SK-N-SH treated with all-trans-retinoic acid at 6 μM for 48 hours (cell line): ENCODE results near the gene KCTD17.

ENCODE experiments used
- CREB5 ChIP-seq: fragments of 250-450 bp; sonication (Bioruptor Pico); IDR thresholded peaks from 2 replicates; pipeline ENCODE4 v1.5.1; 2020; ENCODE audit warnings: low read depth, mild to moderate bottlenecking, moderate library complexity
- CSRNP3 ChIP-seq: fragments of 250-450 bp; sonication (Bioruptor Pico); IDR thresholded peaks from 2 replicates; pipeline ENCODE4 v1.5.1; 2021; ENCODE audit warnings: mild to moderate bottlenecking, moderate library complexity
- ESRRG ChIP-seq: fragments of 250-450 bp; sonication (Bioruptor Pico); IDR thresholded peaks from 2 replicates; pipeline ENCODE4 v1.6.1; 2021; ENCODE audit warnings: mild to moderate bottlenecking
- ISL1 ChIP-seq: fragments of 250-450 bp; sonication (Bioruptor Pico); IDR thresholded peaks from 2 replicates; pipeline ENCODE4 v2.1.2; 2022; ENCODE audit warnings: mild to moderate bottlenecking, moderate library complexity
- PATZ1 ChIP-seq: fragments of 250-450 bp; sonication (Bioruptor Pico); IDR thresholded peaks from 2 replicates; pipeline ENCODE4 v1.8.0; 2020; ENCODE audit warnings: mild to moderate bottlenecking, moderate library complexity, borderline replicate concordance
- PPARA ChIP-seq: fragments of 250-450 bp; sonication (Bioruptor Pico); IDR thresholded peaks from 2 replicates; pipeline ENCODE4 v1.5.0; 2020; ENCODE audit warnings: mild to moderate bottlenecking, borderline replicate concordance
- TOX ChIP-seq: fragments of 250-450 bp; sonication (Bioruptor Pico); IDR thresholded peaks from 2 replicates; pipeline ENCODE4 v1.8.0; 2021; ENCODE audit warnings: mild to moderate bottlenecking, moderate library complexity, borderline replicate concordance
- ZC3H10 ChIP-seq: fragments of 250-450 bp; sonication (Bioruptor Pico); IDR thresholded peaks from 2 replicates; pipeline ENCODE4 v1.5.1; 2021; ENCODE audit warnings: mild to moderate bottlenecking, moderate library complexity
- ZFP3 ChIP-seq: fragments of 250-450 bp; sonication (Bioruptor Pico); IDR thresholded peaks from 2 replicates; pipeline ENCODE4 v1.5.0; 2020; ENCODE audit warnings: mild to moderate bottlenecking, moderate library complexity
- ZFP30 ChIP-seq: fragments of 450-650 bp; formaldehyde crosslinking; IDR thresholded peaks from 2 replicates; pipeline ENCODE4 v1.5.0; 2022; ENCODE audit warnings: mild to moderate bottlenecking, moderate library complexity
- ZNF565 ChIP-seq: fragments of 450-650 bp; formaldehyde crosslinking; conservative IDR thresholded peaks from 2 replicates; pipeline ENCODE4 v1.5.0; 2020; ENCODE audit warnings: low read depth, mild to moderate bottlenecking, moderate library complexity
- ZNF70 ChIP-seq: fragments of 450-650 bp; formaldehyde crosslinking; IDR thresholded peaks from 2 replicates; pipeline ENCODE4 v1.5.0; 2020; ENCODE audit warnings: mild to moderate bottlenecking, moderate library complexity
- ZNF8 ChIP-seq: fragments of 450-650 bp; formaldehyde crosslinking; IDR thresholded peaks from 2 replicates; pipeline ENCODE4 v1.5.0; 2020; ENCODE audit warnings: mild to moderate bottlenecking, moderate library complexity

- TF ChIP-seq ZFP3 (CRISPR knock-in tag) (no peak), TOX (CRISPR knock-in tag) (no peak), PPARA (CRISPR knock-in tag) (no peak), CREB5 (CRISPR knock-in tag) (no peak), ZFP30 (CRISPR knock-in tag) (no peak), PATZ1 (no peak), ZNF70 (CRISPR knock-in tag) (no peak), ZC3H10 (CRISPR knock-in tag) (no peak), ZNF8 (CRISPR knock-in tag) (no peak), CSRNP3 (CRISPR knock-in tag) (no peak), ISL1 (CRISPR knock-in tag) (no peak), ZNF565 (CRISPR knock-in tag) (no peak), ESRRG (CRISPR knock-in tag) (no peak)
Measured at GRCh38 chr22:37091994-37092393, 40.5 kb downstream of the KCTD17 start.
